Transverse colon (tissue), 4 donors: ENCODE results near the gene SCN5A. TPM values are rescaled to one million over a fixed set of nuclear protein-coding genes. Genes with fewer than 3 reads are reported as not detected.

Source experiments
- DNase-seq: peaks from one replicate; pipeline ENCODE4 v3.0.0-alpha.2; 2019
- H3K27ac ChIP-seq, 4 donors: fragments of 200-600 bp; sonication (generic); 2 replicates each; pipeline ENCODE4 v1.5.1; 2016 to 2018; ENCODE audit warnings: inconsistent platforms in 4 of 4
- H3K27me3 ChIP-seq: fragments of 200-600 bp; sonication (generic); 2 replicates; pipeline ENCODE4 v1.5.1; 2017; ENCODE audit warnings: inconsistent platforms
- H3K36me3 ChIP-seq, 4 donors: fragments of 200-600 bp; sonication (generic); 2 replicates each; pipeline ENCODE4 v1.5.1; 2017 to 2019; ENCODE audit warnings: inconsistent platforms in 4 of 4
- H3K4me1 ChIP-seq, 4 donors: fragments of 200-600 bp; sonication (generic); 2 replicates each; pipeline ENCODE4 v1.5.1; 2017 to 2020; ENCODE audit warnings: inconsistent platforms in 4 of 4
- H3K4me3 ChIP-seq, 4 donors: fragments of 200-600 bp; sonication (generic); 1 replicate in 1 of 4; 2 replicates in 3 of 4; pipeline versions ENCODE4 v1.5.1 to v1.6.1; 2017 to 2019; ENCODE audit warnings: inconsistent platforms in 4 of 4
- H3K9me3 ChIP-seq, 2 donors: fragments of 200-600 bp; sonication (generic); 2 replicates each; pipeline ENCODE4 v1.5.1; 2017 to 2019; ENCODE audit warnings: inconsistent platforms in 2 of 2
- EP300 ChIP-seq: sonication (generic); formaldehyde crosslinking; IDR thresholded peaks from one replicate; pipeline ENCODE4 v1.6.1; 2017; ENCODE audit warnings: antibody characterized with exemption, low read depth
- POLR2A ChIP-seq: fragments of 450-650 bp; IDR thresholded peaks from one replicate; pipeline ENCODE4 v1.6.1; 2016; ENCODE audit warnings: antibody characterized with exemption, mild to moderate bottlenecking, moderate library complexity
- POLR2AphosphoS5 ChIP-seq, 3 donors: sonication (generic); formaldehyde crosslinking; IDR thresholded peaks; one replicate each; pipeline ENCODE4 v1.6.1; 2016; ENCODE audit warnings: antibody characterized with exemption in 3 of 3
- WGBS, 2 donors: methylation state at CpG; one replicate each; pipeline ENCODE4 v1.1.5; 2018; ENCODE audit warnings: low coverage in 1 of 2; 5-methylcytosine and 5-hydroxymethylcytosine counted together
- in situ Hi-C, 4 donors: fragments of 200-750 bp; cut with MboI; loops; one replicate each; pipeline versions ENCODE4 v1.15.0 to v1.15.1; 2017; ENCODE audit warnings: low sequenced_read_pairs in 3 of 4, low pct_ligation_motif_present in 1 of 4, low pct_unique_long_range_greater_than_20kb in 1 of 4
- intact Hi-C: fragments of 100-400 bp; cut with DNase I; formaldehyde crosslinking; loops from one replicate; pipeline ENCODE4 v1.15.1; 2023; ENCODE audit warnings: low total_unique reads
- total RNA-seq, 4 donors: library from RNA; depleted of rRNA; stranded (reverse); fragments of >200 nt; gene quantifications; one replicate each; pipeline ENCODE4 v1.1.0, GENCODE V29; 2016
- TF ChIP-seq, protein P1 (sequence below), 5 experiments: fragments of 200-600 bp in 3 of 5; fragments of 450-650 bp in 2 of 5; sonication (generic) in 3 of 5; IDR thresholded peaks; 1 replicate in 2 of 5; 2 replicates in 3 of 5; pipeline ENCODE4 v1.5.1; 2016 to 2017; ENCODE audit warnings: antibody characterized with exemption in 5 of 5, inconsistent platforms in 3 of 5, mild to moderate bottlenecking in 2 of 5, moderate library complexity in 1 of 5

SCN5A gene
- total RNA-seq, 4 donors from 2014 or later, result 0.16 to 0.27 TPM; not detected in 2

- H3K4me3 ChIP-seq, result no peak overlapping the region
- no peak overlapping the region for H3K27ac ChIP-seq
- H3K9me3 ChIP-seq, result no peaks in the 10 kb centered on the region
- 58 to 100% methylated on average over 1 to 9 of the region's 10 CpGs for WGBS, 2 donors
- DNase-seq, result peak; percentile 2
- intact Hi-C loops (no loop called here), in situ Hi-C loops (no loop called here)
- TF ChIP-seq, protein P1, sequence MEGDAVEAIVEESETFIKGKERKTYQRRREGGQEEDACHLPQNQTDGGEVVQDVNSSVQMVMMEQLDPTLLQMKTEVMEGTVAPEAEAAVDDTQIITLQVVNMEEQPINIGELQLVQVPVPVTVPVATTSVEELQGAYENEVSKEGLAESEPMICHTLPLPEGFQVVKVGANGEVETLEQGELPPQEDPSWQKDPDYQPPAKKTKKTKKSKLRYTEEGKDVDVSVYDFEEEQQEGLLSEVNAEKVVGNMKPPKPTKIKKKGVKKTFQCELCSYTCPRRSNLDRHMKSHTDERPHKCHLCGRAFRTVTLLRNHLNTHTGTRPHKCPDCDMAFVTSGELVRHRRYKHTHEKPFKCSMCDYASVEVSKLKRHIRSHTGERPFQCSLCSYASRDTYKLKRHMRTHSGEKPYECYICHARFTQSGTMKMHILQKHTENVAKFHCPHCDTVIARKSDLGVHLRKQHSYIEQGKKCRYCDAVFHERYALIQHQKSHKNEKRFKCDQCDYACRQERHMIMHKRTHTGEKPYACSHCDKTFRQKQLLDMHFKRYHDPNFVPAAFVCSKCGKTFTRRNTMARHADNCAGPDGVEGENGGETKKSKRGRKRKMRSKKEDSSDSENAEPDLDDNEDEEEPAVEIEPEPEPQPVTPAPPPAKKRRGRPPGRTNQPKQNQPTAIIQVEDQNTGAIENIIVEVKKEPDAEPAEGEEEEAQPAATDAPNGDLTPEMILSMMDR (IDR thresholded peaks at IDR 0.05), result no peak
- no peak for TF ChIP-seq EP300
- TF ChIP-seq POLR2A, result no peak
- TF ChIP-seq POLR2AphosphoS5 (IDR thresholded peaks at IDR 0.05), result no peak
- no peaks in the 10 kb centered on the region for H3K27me3 ChIP-seq
- no peaks in the 10 kb centered on the region for H3K36me3 ChIP-seq
- no peaks in the 10 kb centered on the region for H3K4me1 ChIP-seq
Observed at GRCh38 chr3:38588371-38588971, 61.0 kb downstream of the SCN5A start.

- H3K27ac ChIP-seq, result no peak overlapping the region
- WGBS, 2 donors, result 33 to 80% methylated on average over 1 to 6 of the region's 7 CpGs
- no peaks in the 10 kb centered on the region for H3K9me3 ChIP-seq
- H3K36me3 ChIP-seq, result no peaks in the 10 kb centered on the region
- H3K4me3 ChIP-seq, result no peak overlapping the region
- peak; percentile 2 for DNase-seq
- in situ Hi-C loops (no loop called here), intact Hi-C loops (no loop called here)
- no peaks in the 10 kb centered on the region for H3K27me3 ChIP-seq
- H3K4me1 ChIP-seq, result no peaks in the 10 kb centered on the region
- TF ChIP-seq POLR2A (no peak), EP300 (no peak), POLR2AphosphoS5 (IDR thresholded peaks at IDR 0.05) (no peak)
- TF ChIP-seq, protein P1 (IDR thresholded peaks at IDR 0.05), result no peak
Observed at GRCh38 chr3:38587548-38588131, 61.8 kb downstream of the SCN5A start.

- TF ChIP-seq POLR2AphosphoS5 (IDR thresholded peaks at IDR 0.05) (no peak), POLR2A (no peak), EP300 (no peak)
- TF ChIP-seq, protein P1 (IDR thresholded peaks at IDR 0.05), result no peak
- no peaks in the 10 kb centered on the region for H3K27me3 ChIP-seq
- H3K36me3 ChIP-seq, result no peaks in the 10 kb centered on the region
- no peak overlapping the region for H3K27ac ChIP-seq
- DNase-seq, result peak; percentile 4
- no peaks in the 10 kb centered on the region for H3K4me1 ChIP-seq
- in situ Hi-C loops, result no loop called here
- H3K9me3 ChIP-seq, result no peaks in the 10 kb centered on the region
- intact Hi-C loops, result no loop called here
- no peak overlapping the region for H3K4me3 ChIP-seq
- WGBS, 2 donors, result 88 to 100% methylated on average over 1 to 14 of the region's 14 CpGs
Observed at GRCh38 chr3:38586546-38587520, 62.7 kb downstream of the SCN5A start.

DNA sequence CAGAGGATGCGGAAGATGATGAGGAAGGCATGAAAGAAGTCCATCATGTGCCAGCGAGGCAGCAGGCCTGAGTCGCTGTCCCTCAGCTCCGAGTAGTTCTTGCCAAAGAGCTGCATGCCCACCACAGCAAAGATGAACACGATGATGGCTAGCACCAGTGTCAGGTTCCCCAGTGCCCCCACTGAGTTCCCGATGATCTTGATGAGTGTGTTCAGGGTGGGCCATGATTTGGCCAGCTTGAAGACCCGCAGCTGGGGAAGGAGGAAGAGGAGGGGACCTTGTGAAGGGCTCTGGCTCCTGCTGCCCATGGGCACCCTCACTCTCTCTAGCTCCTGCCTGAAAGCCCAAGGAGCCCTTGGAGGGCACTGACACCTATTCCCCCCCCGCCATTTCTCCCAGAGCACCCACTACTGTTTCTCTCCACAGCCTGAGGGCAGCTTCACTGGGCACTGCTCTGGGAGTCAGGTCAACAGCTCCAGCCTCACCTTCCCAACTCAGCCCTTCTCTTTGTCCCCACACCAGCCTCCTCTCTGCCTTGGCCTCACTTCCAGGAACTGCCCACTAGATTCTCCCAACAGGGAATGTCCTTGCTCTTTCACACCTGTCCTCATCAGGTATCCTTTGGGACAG, 63.6 kb downstream of the SCN5A start:
- TF ChIP-seq EP300 (no peak), POLR2A (no peak), POLR2AphosphoS5 (IDR thresholded peaks at IDR 0.05) (no peak)
- TF ChIP-seq, protein P1 (IDR thresholded peaks at IDR 0.05), result no peak
- Histone ChIP-seq H3K27me3 (no peaks in the 10 kb centered on the region), H3K36me3 (no peaks in the 10 kb centered on the region), H3K4me1 (no peaks in the 10 kb centered on the region), H3K27ac (no peak overlapping the region), H3K9me3 (no peaks in the 10 kb centered on the region), H3K4me3 (no peak overlapping the region)
- in situ Hi-C loops, result no loop called here
- intact Hi-C loops, result no loop called here
- DNase-seq, result peak; percentile 1
- WGBS, 2 donors, result 88 to 100% methylated on average over 1 to 8 of the region's 8 CpGs
